ENCODE results near the gene POLD4.
"Not testable (repeated sequence)": the region's sequence is repeated elsewhere in the genome, so short reads cannot be mapped to it uniquely, and the experiment has no call there.

DNA sequence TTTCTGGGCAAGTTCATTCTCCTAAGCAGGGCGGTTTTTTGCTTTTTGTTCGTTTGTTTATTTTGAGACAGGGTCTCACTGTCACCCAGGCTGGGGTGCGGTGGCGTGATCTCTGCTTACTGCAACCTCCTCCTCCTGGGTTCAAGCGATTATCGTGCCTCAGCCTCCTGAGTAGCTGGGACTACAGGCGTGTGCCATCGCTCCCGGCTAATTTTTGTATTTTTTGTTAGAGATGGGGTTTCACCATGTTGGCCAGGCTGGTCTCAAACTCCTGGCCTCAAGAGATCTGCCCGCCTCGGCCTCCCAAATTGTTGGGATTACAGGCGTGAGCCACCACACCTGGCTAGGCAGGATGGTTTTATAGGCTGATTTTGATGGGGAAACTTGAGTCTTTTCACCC is 34.5 kb downstream of the POLD4 start:
- not testable (repeated sequence) for TF ChIP-seq POLR2A, POLR2AphosphoS5 (IDR thresholded peaks at IDR 0.05)
- TF ChIP-seq, protein P1, sequence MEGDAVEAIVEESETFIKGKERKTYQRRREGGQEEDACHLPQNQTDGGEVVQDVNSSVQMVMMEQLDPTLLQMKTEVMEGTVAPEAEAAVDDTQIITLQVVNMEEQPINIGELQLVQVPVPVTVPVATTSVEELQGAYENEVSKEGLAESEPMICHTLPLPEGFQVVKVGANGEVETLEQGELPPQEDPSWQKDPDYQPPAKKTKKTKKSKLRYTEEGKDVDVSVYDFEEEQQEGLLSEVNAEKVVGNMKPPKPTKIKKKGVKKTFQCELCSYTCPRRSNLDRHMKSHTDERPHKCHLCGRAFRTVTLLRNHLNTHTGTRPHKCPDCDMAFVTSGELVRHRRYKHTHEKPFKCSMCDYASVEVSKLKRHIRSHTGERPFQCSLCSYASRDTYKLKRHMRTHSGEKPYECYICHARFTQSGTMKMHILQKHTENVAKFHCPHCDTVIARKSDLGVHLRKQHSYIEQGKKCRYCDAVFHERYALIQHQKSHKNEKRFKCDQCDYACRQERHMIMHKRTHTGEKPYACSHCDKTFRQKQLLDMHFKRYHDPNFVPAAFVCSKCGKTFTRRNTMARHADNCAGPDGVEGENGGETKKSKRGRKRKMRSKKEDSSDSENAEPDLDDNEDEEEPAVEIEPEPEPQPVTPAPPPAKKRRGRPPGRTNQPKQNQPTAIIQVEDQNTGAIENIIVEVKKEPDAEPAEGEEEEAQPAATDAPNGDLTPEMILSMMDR (IDR thresholded peaks at IDR 0.05), result not testable (repeated sequence)
